Activated T-cell treated with anti-CD3 and anti-CD28 coated beads, Interleukin-2, amount 50 U/mL, for 1 hour (primary cell): ENCODE results near the gene MBLAC1.
A peak's percentile ranks its signal among the peaks of the same experiment; 100 is the strongest.

Experiments
- DNase-seq: peaks from one replicate; pipeline ENCODE4 v3.0.0-alpha.2; 2020

Gene MBLAC1

DNA sequence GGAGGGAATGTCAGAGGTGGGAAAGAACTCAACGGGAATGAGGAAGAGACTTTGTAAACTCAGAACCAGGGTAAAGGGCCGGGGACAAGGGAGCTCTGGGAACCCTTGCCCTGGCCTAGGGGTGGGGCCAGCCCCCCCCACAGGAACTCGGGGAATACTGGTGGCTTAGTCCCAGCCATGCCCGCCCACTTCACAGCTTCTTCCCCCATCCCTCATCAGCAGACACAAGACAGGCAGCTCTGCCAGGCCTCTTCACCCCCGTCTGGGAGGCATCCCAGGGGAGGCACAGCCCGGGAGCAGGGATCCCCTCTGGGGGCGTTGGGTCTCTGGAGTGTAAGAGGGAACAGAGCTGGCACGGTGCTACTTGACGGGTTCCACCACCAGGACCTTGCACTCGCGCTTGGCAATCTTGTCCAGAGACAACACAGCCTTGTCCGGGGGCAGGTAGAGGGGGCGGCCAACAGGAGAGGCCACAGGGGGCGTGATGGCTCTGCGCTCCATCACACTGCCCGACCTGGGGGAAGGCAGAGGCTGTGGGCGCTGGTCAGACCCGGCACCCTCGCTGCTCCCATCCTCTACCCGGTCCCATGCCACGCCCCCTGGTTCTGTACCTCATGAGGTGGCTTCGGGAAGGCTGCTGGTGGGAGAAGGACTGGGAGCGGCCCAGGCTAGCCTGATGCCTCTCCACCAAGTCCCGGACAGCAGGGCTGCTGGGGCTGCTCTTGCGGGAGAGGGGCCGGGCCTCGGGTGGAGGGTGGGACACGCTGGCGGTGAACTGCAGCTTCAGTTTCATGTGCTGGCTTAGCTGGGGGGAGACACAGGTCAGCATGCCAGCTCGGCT is 28.1 kb downstream of the MBLAC1 start:
- no peak for DNase-seq

DNA sequence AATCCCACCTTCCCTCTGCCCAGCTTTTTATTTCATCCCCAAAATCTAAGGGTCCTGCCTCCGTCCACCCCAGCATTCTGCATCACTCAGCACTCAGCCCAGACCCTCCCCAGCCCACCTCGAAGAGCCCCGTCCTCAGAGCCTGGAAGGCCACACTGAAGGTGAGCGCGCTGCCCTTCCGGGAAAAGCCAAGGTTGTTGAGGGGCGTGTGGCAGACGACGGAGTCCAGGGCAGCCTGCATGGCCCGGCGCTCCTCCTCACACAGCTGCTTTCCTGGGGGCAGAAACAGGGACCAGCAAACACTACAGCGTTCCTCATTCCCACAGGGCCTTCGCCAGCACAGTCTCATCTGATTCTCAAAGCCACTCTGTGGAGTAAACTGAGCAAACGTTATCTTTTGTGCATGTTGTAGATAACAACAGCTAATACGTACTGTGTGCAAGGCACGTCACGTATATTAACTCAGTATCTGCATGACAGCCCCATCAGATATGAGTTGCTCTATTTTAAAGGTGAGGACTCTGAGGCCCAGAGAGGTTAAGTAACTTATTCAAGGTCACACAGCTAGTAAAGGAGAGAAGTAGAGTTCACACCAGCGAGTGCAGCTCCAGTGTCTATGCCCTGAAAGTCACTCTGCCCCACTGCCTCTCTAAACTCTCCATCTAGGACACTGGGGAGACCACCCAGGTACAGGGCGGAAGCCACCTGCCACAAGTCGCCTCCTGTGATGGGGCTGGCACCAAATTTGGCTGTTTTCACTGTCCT is 29.0 kb downstream of the MBLAC1 start:
- no peak for DNase-seq

GRCh38 chr7:100156331-100157068 is 29.7 kb downstream of the MBLAC1 start:
- no peak for DNase-seq

DNA sequence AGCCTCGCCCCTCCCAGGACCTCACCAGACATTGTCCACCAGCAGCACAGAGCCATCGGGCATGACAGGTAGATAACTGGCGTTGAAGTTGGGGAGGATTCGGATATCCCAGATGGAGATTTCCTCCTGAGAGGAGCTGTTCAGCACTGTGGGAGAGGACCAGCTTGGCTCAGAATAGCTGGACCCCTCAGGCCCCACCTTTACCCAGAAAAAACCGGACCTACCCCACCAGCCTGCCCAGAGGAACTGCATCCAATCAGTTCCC is 30.2 kb downstream of the MBLAC1 start:
- DNase-seq, result no peak

- no peak for DNase-seq
Measured at GRCh38 chr7:100157334-100158228, 30.8 kb downstream of the MBLAC1 start.

DNA sequence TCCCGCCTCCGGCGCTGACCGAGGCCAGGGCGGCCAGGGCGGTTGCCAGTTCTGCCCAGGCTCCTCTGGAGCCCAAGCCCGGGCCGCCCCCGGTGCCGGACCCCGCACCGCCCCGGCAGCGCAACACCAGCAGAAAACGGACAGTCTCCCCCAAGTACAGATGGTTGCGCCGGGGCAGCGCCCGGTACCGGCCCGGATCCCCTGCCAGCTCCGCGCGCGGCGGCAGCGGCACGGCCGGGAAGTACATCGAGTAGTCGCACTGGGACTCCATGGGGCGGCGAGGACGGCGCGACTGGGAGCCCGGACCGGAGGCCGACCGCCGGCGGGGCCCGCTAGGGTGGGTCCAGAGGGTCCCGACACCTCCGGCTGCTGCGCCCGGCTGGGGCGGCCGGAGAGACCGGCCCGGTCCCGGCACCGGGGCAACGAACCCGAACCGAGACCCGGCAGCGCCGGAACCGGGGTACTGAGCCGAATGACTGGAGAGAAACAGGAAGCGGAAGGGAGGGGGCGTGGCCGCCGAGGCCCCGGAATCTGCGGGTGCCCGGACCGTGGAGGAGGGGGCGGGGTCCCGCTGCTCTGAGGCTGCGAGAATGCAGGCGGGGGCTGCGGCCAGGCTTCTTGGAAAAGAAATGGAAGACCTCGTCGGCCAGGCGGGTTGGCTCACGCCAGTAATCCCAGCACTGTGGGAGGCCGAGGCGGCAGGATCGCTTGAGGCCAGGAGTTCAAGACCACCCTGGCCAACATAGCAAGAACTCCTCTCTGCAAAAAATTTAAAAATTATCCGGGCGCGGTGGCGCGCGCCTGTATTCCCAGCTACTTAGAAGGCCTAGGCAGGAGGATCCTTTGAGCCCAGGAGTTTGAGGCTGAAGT is 31.7 kb downstream of the MBLAC1 start, which contains the start of gene TRAPPC14:
Gene TRAPPC14, minus strand, starts transcription at position 495 of the 870 bp plus-strand sequence. Its CDS starts 224 bp downstream, at position 271.
- DNase-seq, result peak; percentile 92

GRCh38 chr7:100159099-100159623 is 32.4 kb downstream of the MBLAC1 start:
- no peak for DNase-seq

DNA sequence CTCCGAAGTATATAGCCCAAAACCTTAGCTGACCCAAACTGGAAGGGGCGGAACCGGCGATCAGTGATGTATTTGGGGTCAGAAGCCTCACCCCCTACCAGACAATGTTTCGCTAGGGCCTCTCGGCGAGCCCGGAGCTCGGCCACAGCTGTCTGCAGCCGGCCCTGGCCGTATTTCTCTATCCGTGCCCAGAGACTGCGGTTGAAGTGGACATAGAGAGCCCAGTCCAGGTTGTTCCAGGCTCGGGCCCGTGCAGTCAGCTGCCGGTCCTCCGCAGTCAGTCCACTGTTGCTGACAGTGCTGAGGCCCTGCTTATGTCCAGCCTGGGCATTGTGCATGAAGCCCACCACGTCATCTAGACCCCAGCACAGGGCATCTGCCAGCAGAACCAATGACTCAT is 33.3 kb downstream of the MBLAC1 start:
- DNase-seq, result no peak

DNA sequence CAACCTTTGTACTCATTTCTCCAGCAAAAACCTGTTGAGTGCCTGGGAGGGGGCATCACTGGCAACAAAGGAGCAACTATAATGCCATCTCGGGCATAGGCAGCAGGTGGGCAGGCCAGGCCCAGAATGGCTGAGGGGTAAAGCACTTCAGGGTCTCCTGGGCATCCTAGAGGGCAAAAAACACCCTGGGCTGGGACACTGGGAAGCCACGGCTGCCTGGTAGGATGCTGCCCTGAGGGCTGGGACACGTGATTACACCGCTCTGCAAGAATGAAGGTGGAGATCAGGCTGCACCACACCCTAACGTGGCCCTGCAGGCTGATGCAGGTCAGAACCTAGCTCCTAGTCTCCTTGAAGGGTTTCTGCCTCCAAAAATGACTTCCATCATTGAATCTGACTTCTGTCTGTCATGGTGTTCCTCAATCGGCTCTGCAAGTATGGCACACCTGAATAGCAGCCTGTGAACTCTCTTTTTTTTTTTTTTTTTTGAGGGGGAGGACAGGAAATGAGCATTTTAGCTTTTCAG is 36.3 kb downstream of the MBLAC1 start:
- DNase-seq, result no peak

GRCh38 chr7:100163871-100164270 is 37.1 kb downstream of the MBLAC1 start:
- DNase-seq, result no peak

DNA sequence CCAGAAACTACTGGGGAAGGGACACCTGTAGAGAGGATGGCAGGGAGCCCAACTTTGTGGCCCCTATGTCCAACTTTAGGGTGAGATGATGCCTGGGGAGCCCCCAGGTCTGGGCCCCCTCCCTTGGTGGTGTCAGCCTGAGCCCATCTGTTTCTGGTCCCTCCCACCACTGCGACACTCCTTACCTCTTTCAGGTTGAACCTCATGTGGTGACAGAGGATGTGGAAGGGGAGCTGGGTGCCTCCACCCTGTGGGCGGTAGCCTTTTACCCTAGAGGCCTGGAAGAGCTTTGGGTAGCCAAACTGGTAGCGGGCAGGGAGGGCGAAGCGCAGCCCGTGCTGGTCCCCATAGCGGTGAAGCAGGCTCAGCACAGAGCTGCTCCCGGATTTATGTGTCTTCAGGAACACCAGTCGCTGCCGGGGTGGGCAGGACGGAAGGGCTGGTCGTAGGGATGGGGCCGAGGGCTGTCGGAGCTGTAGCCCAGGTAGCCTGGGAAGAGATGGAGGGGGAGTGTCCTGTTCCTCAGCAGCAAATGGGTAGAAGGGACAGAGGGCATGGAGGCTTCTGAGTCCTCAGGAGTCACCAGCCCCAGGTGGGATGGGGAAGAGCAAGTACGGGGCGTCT is 39.7 kb downstream of the MBLAC1 start:
- peak; percentile 44 for DNase-seq

DNA sequence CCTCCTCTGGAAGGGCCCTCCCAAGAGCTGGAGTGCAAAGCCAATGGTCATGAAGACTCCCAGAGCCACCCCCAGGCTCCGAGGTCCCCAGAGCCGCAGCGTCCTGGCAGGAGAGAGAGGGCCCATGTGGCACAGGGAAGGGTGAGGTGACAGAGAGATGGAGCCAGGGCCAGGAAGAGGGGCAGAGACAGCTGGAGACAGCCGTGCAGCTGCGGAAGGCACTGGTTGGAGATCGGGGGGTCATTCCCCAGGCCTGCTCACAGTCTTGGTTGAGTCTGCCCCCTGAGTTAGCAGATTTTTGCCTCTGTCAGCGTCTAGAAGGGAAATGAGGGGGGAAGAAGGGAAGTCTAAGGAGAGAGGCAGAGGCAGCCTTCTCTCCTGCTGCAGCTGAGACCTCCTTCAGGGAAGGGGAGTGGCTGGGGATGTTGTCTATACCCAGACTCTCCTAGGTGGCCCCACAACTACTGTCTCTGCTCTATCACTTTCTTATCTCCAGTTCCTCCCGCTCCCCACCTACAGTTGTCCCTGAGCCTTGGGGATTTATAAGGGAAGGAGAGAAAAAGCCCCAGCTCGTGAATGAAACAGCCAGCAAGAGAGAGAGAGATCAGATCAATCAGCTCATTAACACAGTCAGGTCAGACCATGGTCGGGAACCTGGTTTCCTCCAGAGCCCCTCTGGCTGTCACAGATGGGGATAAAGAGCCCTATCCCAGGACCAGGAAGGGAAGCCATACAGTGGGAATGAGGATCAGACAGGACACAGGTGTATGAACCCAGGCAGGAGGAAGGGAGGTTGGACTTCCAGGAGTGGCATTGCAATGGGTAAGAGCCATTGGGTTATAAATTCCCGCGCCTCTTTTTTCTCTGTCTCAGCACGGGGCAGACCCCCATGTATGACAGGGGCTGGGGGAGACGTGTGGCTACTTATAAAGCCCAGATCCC is 40.5 kb downstream of the MBLAC1 start:
- DNase-seq, result no peak

DNA sequence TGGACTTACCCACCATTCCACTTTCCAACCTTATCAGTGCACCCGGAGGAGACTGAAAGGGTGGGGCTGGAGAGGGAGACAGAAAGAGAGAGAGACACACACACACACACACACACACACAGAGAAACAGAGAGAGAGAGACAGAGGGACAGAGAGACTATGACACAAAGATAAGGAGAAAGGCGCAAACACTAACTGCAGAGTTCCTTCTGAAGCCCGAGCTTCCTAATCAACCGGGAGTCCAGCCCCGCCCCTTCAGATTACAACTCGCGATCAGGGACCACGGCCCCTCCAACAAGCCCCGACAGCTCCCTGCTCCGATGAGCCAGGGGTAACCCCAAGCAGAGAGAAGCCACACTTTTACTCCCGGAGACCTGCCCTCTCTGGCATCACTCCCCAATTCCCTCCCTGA is 41.2 kb downstream of the MBLAC1 start:
- DNase-seq, result no peak

DNA sequence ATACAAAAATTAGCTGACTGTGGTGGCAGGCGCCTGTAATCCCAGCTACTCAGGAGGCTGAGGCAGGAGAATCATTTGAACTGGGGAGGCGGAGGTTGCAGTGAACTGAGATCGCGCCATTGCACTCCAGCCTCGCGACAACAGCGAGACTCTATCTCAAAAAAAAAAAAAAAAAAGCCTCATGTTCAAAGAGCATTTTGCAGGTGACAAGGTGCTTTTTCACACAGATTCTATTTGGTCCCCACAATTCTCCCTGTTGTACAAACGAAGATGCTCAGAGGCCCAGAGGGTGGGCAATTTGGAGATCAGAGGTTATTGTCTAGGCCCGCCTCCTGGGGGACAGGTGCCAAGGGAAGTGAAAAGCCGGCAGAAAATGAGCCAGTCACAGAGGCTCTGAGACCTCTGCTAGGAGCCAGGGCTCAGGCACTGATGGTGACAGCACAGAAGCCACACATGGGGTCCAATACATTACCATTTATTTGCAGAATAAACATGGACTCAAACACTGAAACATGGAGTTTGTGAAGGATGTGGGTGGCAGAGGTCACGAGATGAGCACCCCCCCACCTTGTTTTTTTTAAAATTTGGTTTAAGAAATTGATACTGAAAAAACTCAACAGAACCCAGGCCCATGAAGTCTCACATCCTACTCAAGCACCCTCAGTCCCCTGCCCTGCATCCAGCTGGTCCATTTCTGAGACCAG is 42.5 kb downstream of the MBLAC1 start:
- peak; percentile 37 for DNase-seq

GRCh38 chr7:100170101-100170897 is 43.5 kb downstream of the MBLAC1 start:
- no peak for DNase-seq

DNA sequence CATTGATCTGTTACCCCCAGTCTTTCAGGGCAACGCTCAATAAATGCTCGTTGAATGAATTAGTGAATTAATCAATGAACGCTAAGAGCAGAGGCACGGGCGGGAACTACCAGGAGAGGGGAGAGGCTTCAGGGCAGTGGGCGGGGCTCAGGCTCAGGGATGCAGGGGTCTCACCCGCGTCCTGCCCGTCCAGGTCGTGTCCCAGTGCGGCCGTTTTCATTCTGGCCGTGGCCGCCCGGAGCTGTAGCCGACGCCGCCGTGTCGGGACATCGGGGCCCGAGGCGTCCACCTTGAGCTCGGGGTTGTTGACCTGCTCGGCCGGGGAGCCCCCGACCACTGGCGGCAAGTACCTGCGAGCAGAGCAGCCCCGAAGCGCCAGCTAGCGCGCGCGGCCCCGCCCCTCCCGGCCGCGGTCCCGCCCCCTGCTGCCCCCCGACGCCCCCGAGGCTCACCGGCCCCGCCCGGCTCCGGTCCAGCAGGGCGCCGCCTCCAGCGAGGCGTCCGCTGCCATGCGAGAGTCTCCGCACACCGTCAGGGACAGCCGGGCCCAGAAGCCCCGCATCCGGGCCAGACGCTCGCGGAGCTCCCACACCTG is 44.4 kb downstream of the MBLAC1 start:
- DNase-seq, result peak; percentile 52

DNA sequence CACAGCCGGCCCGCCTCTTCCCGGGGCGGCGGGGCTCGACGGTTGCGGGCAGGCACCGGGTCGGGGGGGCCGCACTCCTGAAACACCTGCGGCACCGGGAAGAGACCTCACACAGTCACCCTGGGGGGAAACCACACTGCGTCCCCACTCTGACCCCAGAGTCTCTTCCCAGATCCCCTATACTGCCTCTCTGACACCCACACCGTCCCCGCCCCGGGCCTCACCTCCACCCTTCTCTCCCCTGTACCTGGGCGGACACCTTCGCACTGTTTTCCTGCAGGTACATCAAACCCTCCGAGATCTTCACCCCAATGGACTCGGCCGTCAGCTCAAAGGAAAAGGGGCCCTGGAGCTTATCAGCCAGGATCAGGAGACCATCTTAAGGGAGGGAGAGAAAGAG is 45.1 kb downstream of the MBLAC1 start:
- DNase-seq, result no peak
